Measurements from ENCODE around the gene PSME3IP1.
"Not testable (repeated sequence)": the region's sequence is repeated elsewhere in the genome, so short reads cannot be mapped to it uniquely, and the experiment has no call there.

The PSME3IP1 gene

DNA sequence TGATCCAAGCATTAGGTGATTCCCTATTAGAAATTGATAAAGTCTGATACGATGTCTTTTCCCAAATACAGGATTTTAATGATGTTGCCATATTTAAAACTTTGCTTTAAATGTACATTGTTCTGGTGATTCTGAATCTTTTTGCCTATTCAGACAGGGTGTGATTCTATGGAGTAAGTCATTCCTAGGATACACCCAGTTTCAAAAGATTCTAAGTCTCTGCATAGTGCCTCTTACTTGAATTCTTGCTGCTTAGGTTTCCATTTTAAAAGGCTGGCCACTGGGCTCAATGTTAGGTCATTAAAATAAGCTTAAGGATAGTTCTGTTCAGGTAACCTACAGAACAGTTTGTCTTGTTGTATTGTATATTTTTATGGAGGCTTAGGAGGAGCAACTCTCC is 37.2 kb upstream of the PSME3IP1 start:
- DNase-seq (ENCODE audit: insufficient read length), result no peak
- no peak for TF ChIP-seq POLR2AphosphoS5 (IDR thresholded peaks at IDR 0.05; ENCODE audit: low read depth, low read length)
- TF ChIP-seq TAF1 (IDR thresholded peaks at IDR 0.05; ENCODE audit: borderline replicate concordance, low read depth, low read length), result no peak
- TF ChIP-seq POLR2A (IDR thresholded peaks at IDR 0.05; ENCODE audit: low read depth, low read length), result no peak
- no peak for FAIRE-seq

GRCh38 chr16:57216968-57217367 is 31.1 kb upstream of the PSME3IP1 start:
- FAIRE-seq, result no peak
- TF ChIP-seq POLR2AphosphoS5 (IDR thresholded peaks at IDR 0.05; ENCODE audit: low read depth, low read length), result no peak
- TF ChIP-seq TAF1 (IDR thresholded peaks at IDR 0.05; ENCODE audit: borderline replicate concordance, low read depth, low read length), result no peak
- TF ChIP-seq POLR2A (IDR thresholded peaks at IDR 0.05; ENCODE audit: low read depth, low read length), result no peak

DNA sequence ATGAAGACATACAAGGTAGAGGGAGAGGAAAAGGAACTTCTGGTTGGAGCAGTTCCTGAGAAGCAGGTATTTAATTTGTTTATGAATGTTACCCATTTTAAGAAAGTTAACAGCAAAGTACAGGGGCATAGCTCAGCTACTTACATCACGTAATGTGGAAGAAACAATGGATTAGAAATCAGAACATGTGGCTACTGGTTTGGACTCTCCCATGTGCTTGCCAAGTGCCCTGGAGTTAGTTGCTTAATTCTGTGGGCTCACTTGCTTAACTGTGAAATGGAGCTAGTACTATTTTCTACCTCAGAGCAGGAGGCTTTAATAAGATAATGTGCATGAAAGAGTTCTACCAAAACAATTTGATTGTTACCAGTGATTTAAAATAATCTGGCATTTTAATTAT is 27.6 kb upstream of the PSME3IP1 start:
- FAIRE-seq (no peak), DNase-seq (ENCODE audit: insufficient read length) (no peak)

More at GRCh38 chr16:57216968-57217367, 31.1 kb upstream of the PSME3IP1 start:
- DNase-seq (ENCODE audit: insufficient read length), result no peak

DNA sequence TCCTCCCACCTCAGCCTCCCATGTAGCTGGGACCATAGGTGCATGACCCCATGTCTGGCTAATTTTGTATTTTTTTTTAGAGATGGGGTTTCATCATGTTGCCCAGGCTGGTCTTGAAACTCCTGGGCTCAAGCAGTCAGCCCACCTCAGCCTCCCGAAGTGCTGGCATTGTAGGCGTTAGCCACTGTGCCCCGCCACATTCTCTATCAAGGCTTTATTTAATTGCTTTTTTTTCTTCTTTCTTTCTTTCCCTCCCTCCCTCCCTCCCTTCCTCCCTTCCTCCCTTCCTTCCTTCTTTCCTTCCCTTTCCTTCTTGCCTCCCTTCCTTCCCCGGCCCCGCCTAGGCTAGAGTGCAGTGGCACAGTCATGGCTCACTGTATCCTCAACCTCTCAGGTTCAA is 23.9 kb upstream of the PSME3IP1 start:
- FAIRE-seq (no peak), DNase-seq (ENCODE audit: insufficient read length) (no peak)
- TF ChIP-seq TAF1 (IDR thresholded peaks at IDR 0.05; ENCODE audit: borderline replicate concordance, low read depth, low read length), result no peak
- no peak for TF ChIP-seq POLR2AphosphoS5 (IDR thresholded peaks at IDR 0.05; ENCODE audit: low read depth, low read length)
- no peak for TF ChIP-seq POLR2A (IDR thresholded peaks at IDR 0.05; ENCODE audit: low read depth, low read length)

More for the DNA sequence above, 27.6 kb upstream of the PSME3IP1 start:
- TF ChIP-seq POLR2A (IDR thresholded peaks at IDR 0.05; ENCODE audit: low read depth, low read length), result no peak
- TF ChIP-seq POLR2AphosphoS5 (IDR thresholded peaks at IDR 0.05; ENCODE audit: low read depth, low read length), result no peak
- TF ChIP-seq TAF1 (IDR thresholded peaks at IDR 0.05; ENCODE audit: borderline replicate concordance, low read depth, low read length), result no peak

- FAIRE-seq, result no peak
- DNase-seq (ENCODE audit: insufficient read length), result no peak
These were observed 23.1 kb upstream of the PSME3IP1 start for GRCh38 chr16:57208926-57209325.

DNA sequence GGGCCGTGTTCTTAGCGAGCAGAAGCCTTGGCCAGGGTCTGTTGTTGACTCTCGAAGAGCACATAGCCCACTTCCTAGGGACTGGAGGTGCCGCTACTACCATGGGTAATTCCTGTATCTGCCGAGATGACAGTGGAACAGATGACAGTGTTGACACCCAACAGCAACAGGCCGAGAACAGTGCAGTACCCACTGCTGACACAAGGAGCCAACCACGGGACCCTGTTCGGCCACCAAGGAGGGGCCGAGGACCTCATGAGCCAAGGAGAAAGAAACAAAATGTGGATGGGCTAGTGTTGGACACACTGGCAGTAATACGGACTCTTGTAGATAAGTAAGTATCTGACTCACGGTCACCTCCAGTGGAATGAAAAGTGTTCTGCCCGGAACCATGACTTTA is 18.8 kb upstream of the PSME3IP1 start:
- DNase-seq (ENCODE audit: insufficient read length), result no peak
- FAIRE-seq, result no peak
- no peak for TF ChIP-seq POLR2A (IDR thresholded peaks at IDR 0.05; ENCODE audit: low read depth, low read length)
- no peak for TF ChIP-seq TAF1 (IDR thresholded peaks at IDR 0.05; ENCODE audit: borderline replicate concordance, low read depth, low read length)
- no peak for TF ChIP-seq POLR2AphosphoS5 (IDR thresholded peaks at IDR 0.05; ENCODE audit: low read depth, low read length)

More at GRCh38 chr16:57208926-57209325, 23.1 kb upstream of the PSME3IP1 start:
- no peak for TF ChIP-seq POLR2A (IDR thresholded peaks at IDR 0.05; ENCODE audit: low read depth, low read length)
- no peak for TF ChIP-seq TAF1 (IDR thresholded peaks at IDR 0.05; ENCODE audit: borderline replicate concordance, low read depth, low read length)
- no peak for TF ChIP-seq POLR2AphosphoS5 (IDR thresholded peaks at IDR 0.05; ENCODE audit: low read depth, low read length)

DNA sequence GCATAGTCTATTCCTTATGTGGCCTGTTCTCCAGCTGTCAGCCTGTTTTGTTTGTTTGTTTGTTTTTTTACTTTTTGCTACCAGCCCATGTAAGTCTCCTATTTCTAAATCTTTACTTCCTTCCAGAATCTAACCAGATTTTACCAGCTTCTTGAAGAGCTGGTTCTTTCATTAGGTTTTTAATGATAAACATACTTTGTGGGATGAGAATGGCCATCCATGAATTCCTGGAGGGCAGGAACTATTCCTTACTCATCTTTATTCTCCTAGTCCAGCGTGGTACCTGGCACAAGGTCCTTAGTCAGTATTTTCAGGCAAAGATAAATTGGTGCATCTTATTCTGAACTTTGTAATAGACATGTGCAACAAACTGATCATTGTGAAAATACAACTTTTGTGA is 17.6 kb upstream of the PSME3IP1 start:
- TF ChIP-seq POLR2A (IDR thresholded peaks at IDR 0.05; ENCODE audit: low read depth, low read length) (no peak), TAF1 (IDR thresholded peaks at IDR 0.05; ENCODE audit: borderline replicate concordance, low read depth, low read length) (no peak), POLR2AphosphoS5 (IDR thresholded peaks at IDR 0.05; ENCODE audit: low read depth, low read length) (no peak)
- DNase-seq (ENCODE audit: insufficient read length) (no peak), FAIRE-seq (no peak)

DNA sequence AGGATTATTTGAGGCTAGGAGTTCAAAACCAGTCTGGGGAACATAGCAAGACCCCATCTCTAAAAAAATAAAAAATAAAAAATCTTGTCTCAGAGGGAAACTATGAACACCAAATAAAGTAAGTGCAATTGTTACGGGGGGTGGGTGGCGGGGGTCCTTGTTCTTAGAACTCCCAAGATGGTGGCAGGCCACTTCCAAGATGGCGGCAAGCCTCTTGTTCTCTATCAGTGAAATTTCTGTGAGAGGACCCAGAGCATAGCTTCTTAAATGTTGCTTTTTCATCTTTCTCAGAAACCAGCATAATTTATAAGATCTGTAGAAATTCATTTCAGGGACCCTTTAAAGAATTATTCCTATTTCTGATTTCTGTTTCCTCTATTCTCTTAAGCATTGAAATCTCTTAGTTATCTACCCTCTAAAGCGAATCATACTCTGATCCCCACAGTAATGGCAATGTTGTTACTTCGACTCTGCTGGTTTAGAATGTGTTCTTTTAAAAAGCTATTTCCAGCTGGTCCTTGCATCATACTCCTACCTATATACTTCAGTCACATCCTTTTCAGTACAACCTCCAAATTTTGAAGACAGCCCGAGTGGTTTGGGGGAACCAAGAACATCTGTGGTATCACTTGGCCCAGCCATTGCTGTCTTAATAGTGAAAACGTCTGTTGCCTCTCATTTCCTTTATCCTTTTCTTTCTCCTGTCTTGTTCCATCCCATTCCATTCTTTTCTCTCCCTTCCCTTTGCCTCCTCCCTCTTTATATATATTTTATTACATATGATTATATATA is 16.5 kb upstream of the PSME3IP1 start:
- no peak for FAIRE-seq
- TF ChIP-seq POLR2A (IDR thresholded peaks at IDR 0.05; ENCODE audit: low read depth, low read length), result no peak
- no peak for TF ChIP-seq TAF1 (IDR thresholded peaks at IDR 0.05; ENCODE audit: borderline replicate concordance, low read depth, low read length)
- no peak for DNase-seq (ENCODE audit: insufficient read length)

DNA sequence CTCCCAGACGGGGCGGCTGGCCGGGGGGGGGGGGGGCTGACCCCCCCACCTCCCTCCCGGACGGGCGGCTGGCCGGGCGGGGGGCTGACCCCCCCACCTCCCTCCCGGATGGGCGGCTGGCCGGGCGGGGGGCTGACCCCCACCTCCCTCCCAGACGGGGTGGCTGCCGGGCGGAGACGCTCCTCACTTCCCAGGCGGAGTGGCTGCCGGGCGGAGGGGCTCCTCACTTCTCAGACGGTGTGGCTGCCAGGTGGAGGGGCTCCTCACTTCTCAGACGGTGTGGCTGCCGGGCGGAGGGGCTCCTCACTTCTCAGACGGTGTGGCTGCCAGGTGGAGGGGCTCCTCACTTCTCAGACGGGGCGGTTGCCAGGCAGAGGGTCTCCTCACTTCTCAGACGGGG is 15.1 kb upstream of the PSME3IP1 start:
- FAIRE-seq, result not testable (repeated sequence)

GRCh38 chr16:57200321-57200720 is 14.5 kb upstream of the PSME3IP1 start:
- FAIRE-seq; DNase-seq (ENCODE audit: insufficient read length): not testable (repeated sequence)

More for the DNA sequence above, 15.1 kb upstream of the PSME3IP1 start:
- DNase-seq (ENCODE audit: insufficient read length), result not testable (repeated sequence)

GRCh38 chr16:57196753-57197152 is 10.9 kb upstream of the PSME3IP1 start:
- DNase-seq (ENCODE audit: insufficient read length), result no peak
- TF ChIP-seq POLR2A (IDR thresholded peaks at IDR 0.05; ENCODE audit: low read depth, low read length), result no peak
- TF ChIP-seq TAF1 (IDR thresholded peaks at IDR 0.05; ENCODE audit: borderline replicate concordance, low read depth, low read length), result no peak
- peak; percentile 24 for FAIRE-seq

DNA sequence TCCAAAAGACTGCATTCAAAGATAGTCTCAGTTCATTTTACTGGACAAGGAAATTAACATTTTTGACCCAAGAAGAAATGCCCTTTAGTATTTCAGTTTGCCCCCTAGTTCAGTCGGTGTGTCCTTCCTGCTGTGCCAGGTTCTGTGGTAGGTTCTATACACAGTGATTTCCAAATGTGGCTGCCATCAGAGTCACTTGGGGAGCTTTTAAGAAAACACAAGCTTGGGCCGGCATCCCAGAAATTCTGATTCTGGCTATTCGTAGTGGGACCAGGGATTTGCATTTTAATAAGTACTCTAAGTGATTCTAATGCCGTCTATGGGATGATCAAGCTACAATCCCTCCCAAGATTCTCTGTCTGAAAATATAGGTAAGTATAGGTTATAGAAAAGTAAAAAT is 10.4 kb upstream of the PSME3IP1 start:
- no peak for TF ChIP-seq POLR2AphosphoS5 (IDR thresholded peaks at IDR 0.05; ENCODE audit: low read depth, low read length)
- no peak for TF ChIP-seq POLR2A (IDR thresholded peaks at IDR 0.05; ENCODE audit: low read depth, low read length)
- TF ChIP-seq TAF1 (IDR thresholded peaks at IDR 0.05; ENCODE audit: borderline replicate concordance, low read depth, low read length), result no peak
- DNase-seq (ENCODE audit: insufficient read length) (no peak), FAIRE-seq (no peak)

DNA sequence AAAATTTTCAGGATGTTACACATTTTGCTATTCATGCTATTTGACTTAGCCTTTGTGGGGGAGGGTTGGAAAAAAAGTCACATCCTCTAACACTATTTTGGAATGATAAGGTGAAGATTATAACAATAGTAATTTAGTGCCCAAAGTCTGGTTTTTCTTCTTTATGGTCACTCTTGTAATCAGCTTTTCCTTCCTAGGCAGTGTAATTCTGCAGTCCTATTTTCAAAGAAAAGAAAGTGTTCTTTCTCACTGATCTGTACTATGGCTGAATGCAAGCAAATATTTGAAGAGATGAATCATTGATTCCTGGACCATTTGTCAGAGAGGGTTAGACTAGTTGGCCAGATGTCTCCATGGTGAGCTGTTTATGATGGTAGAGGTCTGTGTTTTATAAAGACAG is 8.7 kb upstream of the PSME3IP1 start:
- DNase-seq (ENCODE audit: insufficient read length), result no peak
- FAIRE-seq, result peak; percentile 78
- TF ChIP-seq POLR2A (IDR thresholded peaks at IDR 0.05; ENCODE audit: low read depth, low read length) (no peak), POLR2AphosphoS5 (IDR thresholded peaks at IDR 0.05; ENCODE audit: low read depth, low read length) (no peak), TAF1 (IDR thresholded peaks at IDR 0.05; ENCODE audit: borderline replicate concordance, low read depth, low read length) (no peak)

Measured in GM12892 (cell line).